ENCODE measurements around the gene PKNOX2.

DNA sequence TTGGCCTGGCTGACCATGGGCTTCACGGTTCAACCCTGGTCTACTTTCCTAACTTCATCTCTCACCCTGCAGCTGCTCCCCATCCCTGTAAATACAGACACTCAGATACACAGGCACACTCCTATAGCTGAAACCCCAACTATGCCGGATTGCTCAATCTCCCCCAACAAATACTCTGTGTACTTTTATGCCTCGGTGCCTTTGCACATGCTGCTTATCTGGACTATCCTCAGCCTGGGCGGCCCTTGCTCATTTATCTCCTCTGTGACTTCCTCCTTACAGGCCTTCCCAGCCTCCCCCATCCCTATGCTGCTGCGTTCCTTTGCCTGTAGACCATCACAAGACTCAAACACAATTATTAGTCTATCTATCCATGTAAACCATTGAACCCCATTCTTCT lies 76.6 kb downstream of the PKNOX2 start:
- TF ChIP-seq ZFX (IDR thresholded peaks at IDR 0.05), result no peak
- no peak for TF ChIP-seq CTCF (conservative IDR thresholded peaks at IDR 0.05)

All from C4-2B (cell line).